ENCODE measurements around the gene ROBO1.
A peak's percentile ranks its signal among the peaks of the same experiment; 100 is the strongest.

The ROBO1 gene

DNA sequence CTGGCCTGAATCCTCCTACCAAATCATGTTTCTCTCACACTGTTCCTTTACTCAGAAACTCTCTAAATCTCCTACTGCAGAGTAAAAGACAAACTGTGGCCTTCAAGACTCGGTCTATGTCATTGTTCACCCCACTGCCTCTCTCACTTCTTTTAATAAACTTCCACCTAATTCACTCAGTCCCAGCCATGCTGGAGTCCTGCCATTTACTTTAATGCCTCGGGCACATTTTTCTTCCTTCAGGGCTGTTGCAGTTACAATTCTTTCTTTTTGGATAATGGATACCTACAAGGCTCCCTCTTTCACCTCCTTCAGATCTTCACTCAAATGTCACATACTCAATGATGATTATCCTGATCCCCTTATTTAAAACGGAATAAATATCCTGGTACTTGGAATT is 955.6 kb downstream of the ROBO1 start:
- no peaks in the 10 kb centered on the region for H3K36me3 ChIP-seq (ENCODE audit: control insufficient read depth, insufficient read depth, low read length)
- H3K4me3 ChIP-seq (ENCODE audit: low read depth, low read length), result no peak overlapping the region
- no peak overlapping the region for H3K27ac ChIP-seq (ENCODE audit: low read depth, low read length)
- H3K27me3 ChIP-seq (ENCODE audit: control insufficient read depth, insufficient read depth, low read length), result no peaks in the 10 kb centered on the region
- no peaks in the 10 kb centered on the region for H3K9me3 ChIP-seq (ENCODE audit: control insufficient read depth, insufficient read depth, low read length)
- peaks cover 3% of the 10 kb centered on the region; the same call in 1 of the 2 replicates for H3K4me1 ChIP-seq (ENCODE audit: control insufficient read depth, insufficient read depth, low read length)
- no peak overlapping the region for H3K9ac ChIP-seq (ENCODE audit: low read depth, low read length)

DNA sequence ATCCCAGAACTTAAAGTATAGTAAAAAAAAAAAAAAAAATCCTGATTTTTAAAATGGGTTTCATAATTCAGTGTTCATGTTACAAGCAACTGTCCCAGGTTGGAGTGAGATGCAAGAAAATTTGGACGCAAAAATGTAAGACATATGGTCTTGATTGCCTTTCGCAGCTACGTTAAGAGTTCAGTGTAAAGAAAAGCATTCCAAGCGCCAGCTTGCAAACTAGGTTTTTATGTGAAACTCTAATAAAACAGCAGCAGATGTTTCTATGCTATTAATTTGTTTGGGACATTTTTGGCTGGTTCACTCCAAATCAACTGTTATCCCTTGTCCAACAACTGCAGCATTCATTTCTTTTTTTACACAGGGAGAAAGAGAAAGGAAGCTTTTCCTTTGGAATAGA is 957.8 kb downstream of the ROBO1 start:
- Histone ChIP-seq H3K27me3 (ENCODE audit: control insufficient read depth, insufficient read depth, low read length) (no peaks in the 10 kb centered on the region), H3K4me3 (ENCODE audit: low read depth, low read length) (no peak overlapping the region), H3K9me3 (ENCODE audit: control insufficient read depth, insufficient read depth, low read length) (no peaks in the 10 kb centered on the region), H3K9ac (ENCODE audit: low read depth, low read length) (no peak overlapping the region), H3K4me1 (ENCODE audit: control insufficient read depth, insufficient read depth, low read length) (peaks cover 6% of the 10 kb centered on the region; the same call in 1 of the 2 replicates), H3K36me3 (ENCODE audit: control insufficient read depth, insufficient read depth, low read length) (no peaks in the 10 kb centered on the region), H3K27ac (ENCODE audit: low read depth, low read length) (no peak overlapping the region)

DNA sequence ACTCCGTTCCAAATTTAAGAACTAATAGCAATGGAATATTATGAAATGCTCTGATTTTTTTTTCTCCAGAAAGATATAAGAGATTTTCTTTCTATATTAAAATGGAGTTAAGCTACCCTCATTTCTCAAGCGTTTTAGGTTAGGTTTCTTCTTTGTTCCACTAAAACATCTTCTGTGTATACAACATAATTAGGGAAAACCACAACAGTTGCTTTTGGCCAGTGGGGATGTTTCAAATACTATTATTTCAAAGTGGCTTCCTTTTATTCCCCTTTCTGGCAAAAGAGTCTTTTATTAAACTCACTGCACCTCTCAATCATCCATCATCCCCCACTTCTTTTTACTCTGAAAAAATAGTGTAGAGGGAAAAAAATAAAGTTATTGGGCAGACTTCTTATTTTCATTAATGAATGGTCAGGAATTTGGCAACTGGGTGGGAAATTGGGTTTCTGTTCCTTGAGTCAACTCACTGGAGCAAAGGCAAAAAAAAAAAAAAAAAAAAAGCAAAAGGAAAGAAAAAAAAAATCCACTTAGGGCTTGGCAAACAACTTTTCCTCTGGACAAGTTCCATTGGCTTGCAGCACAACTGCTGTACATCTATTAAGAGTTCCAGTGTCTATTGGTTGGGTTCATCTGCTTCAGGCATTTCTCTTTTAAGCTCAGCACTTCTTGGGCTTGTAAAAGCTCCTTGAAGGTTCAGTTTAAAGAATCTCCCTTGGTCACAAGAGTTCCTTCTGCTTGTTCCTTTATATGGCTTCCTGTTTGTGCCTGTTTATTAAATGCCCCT is 963.4 kb downstream of the ROBO1 start:
- no peaks in the 10 kb centered on the region for H3K36me3 ChIP-seq (ENCODE audit: control insufficient read depth, insufficient read depth, low read length)
- H3K27me3 ChIP-seq (ENCODE audit: control insufficient read depth, insufficient read depth, low read length), result no peaks in the 10 kb centered on the region
- no peak overlapping the region for H3K4me3 ChIP-seq (ENCODE audit: low read depth, low read length)
- H3K4me1 ChIP-seq (ENCODE audit: control insufficient read depth, insufficient read depth, low read length), result peaks cover 28% of the 10 kb centered on the region
- no peak overlapping the region for H3K9ac ChIP-seq (ENCODE audit: low read depth, low read length)
- peak overlapping the region; percentile 26 for H3K27ac ChIP-seq (ENCODE audit: low read depth, low read length)
- H3K9me3 ChIP-seq (ENCODE audit: control insufficient read depth, insufficient read depth, low read length), result no peaks in the 10 kb centered on the region

DNA sequence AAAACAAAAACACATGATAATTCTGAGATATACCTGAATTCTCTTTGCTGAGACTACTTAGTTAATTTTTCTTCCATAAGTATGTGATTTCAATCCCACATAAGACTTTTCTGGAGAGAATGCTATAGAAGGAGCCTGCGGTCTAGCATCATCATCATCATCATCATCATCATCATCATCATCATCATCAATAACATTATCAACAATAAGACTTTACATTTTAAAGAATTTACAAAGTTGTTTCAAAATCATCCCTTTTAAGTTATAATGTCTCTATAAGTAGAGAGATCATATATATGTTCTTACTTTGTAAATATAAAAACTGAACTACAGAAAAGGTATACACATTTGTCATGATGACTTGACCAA is 965.3 kb downstream of the ROBO1 start:
- H3K4me3 ChIP-seq (ENCODE audit: low read depth, low read length), result no peak overlapping the region
- H3K9ac ChIP-seq (ENCODE audit: low read depth, low read length), result no peak overlapping the region
- H3K4me1 ChIP-seq (ENCODE audit: control insufficient read depth, insufficient read depth, low read length), result peaks cover 28% of the 10 kb centered on the region
- no peaks in the 10 kb centered on the region for H3K27me3 ChIP-seq (ENCODE audit: control insufficient read depth, insufficient read depth, low read length)
- H3K27ac ChIP-seq (ENCODE audit: low read depth, low read length), result peak overlapping the region; percentile 78
- H3K9me3 ChIP-seq (ENCODE audit: control insufficient read depth, insufficient read depth, low read length), result no peaks in the 10 kb centered on the region
- H3K36me3 ChIP-seq (ENCODE audit: control insufficient read depth, insufficient read depth, low read length), result no peaks in the 10 kb centered on the region

DNA sequence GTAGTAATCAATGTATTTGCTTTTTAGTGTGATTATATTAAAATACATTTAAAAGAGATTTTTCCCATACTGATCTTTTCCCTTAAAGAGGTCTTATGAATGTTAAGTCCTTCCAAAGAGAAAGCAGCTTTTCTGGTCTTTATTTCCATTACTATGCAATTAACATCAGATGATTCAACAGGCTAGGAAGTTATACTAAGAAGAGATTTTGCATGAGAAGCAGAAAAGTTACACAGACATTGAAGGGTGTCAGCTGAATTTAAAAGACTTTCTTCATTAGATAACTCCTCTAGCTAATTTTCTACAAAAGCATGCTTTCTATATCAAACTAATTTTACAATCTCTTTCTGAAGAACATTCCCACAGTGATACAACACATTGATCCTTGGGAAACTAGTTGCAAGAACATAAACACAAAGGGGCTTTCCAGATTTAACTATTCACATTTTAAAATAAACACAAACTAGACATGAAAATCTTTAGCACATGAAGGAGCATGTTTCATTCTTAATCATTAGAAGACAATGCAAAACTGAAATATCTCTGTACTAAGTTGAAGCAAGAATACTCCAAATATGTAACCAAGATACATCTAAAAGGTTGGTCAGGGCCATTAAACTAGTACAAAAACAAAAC is 965.8 kb downstream of the ROBO1 start:
- Histone ChIP-seq H3K36me3 (ENCODE audit: control insufficient read depth, insufficient read depth, low read length) (no peaks in the 10 kb centered on the region), H3K27ac (ENCODE audit: low read depth, low read length) (peak overlapping the region; percentile 78)

DNA sequence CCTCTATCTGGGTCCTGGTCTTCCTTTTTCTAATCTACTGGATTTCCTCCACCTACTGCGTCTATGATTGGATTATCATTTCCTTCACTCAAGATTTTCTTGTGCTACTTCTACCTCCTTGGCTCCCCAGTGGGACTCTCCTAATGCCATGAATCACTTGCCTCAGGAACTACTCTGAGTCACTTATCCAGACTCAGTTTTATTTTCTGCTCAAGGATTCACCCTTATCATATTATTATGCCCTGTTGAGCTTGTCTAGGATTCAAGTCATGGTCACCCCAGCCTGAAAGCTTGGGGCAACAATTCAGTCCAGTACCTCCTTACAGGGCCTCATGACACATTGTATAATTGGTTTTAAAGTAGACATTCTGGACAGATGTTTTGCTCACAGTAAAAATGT is 968.1 kb downstream of the ROBO1 start:
- Histone ChIP-seq H3K27me3 (ENCODE audit: control insufficient read depth, insufficient read depth, low read length) (no peaks in the 10 kb centered on the region), H3K9me3 (ENCODE audit: control insufficient read depth, insufficient read depth, low read length) (no peaks in the 10 kb centered on the region), H3K36me3 (ENCODE audit: control insufficient read depth, insufficient read depth, low read length) (no peaks in the 10 kb centered on the region), H3K4me1 (ENCODE audit: control insufficient read depth, insufficient read depth, low read length) (peaks cover 22% of the 10 kb centered on the region), H3K4me3 (ENCODE audit: low read depth, low read length) (no peak overlapping the region), H3K27ac (ENCODE audit: low read depth, low read length) (no peak overlapping the region), H3K9ac (ENCODE audit: low read depth, low read length) (no peak overlapping the region)

More for the DNA sequence above, 965.8 kb downstream of the ROBO1 start:
- Histone ChIP-seq H3K4me3 (ENCODE audit: low read depth, low read length) (peak overlapping the region; percentile 27; the same call in 1 of the 2 replicates), H3K9ac (ENCODE audit: low read depth, low read length) (peak overlapping the region; percentile 36; the same call in 1 of the 2 replicates), H3K9me3 (ENCODE audit: control insufficient read depth, insufficient read depth, low read length) (no peaks in the 10 kb centered on the region), H3K4me1 (ENCODE audit: control insufficient read depth, insufficient read depth, low read length) (peaks cover 28% of the 10 kb centered on the region), H3K27me3 (ENCODE audit: control insufficient read depth, insufficient read depth, low read length) (no peaks in the 10 kb centered on the region)

DNA sequence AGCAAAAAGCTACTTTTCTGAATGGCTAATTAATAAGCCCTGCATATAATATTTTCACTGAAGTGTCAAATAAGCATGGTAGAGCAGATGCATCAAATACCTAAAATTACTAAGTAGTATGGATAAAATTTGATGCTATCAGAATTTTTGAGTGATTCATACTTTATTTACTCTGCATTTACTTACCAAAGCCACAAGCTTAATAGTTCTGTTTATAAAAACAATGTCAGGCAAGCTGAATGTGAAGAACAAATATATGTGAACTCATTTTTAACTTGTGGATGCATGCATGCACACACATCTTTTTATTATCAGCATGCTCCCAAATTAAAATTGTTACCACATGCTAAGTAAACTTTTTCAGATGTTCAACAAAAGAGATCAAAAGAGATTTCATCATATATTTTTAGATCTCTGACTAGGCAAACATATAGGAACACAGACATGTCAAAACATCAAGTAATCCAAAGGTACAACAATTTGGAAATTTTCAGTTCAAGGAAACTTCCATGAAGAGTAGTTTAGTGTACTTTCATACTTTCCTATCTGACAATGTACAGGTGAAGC is 969.4 kb downstream of the ROBO1 start:
- H3K4me3 ChIP-seq (ENCODE audit: low read depth, low read length), result no peak overlapping the region
- no peaks in the 10 kb centered on the region for H3K9me3 ChIP-seq (ENCODE audit: control insufficient read depth, insufficient read depth, low read length)
- no peaks in the 10 kb centered on the region for H3K27me3 ChIP-seq (ENCODE audit: control insufficient read depth, insufficient read depth, low read length)
- no peaks in the 10 kb centered on the region for H3K36me3 ChIP-seq (ENCODE audit: control insufficient read depth, insufficient read depth, low read length)
- H3K4me1 ChIP-seq (ENCODE audit: control insufficient read depth, insufficient read depth, low read length), result peaks cover 18% of the 10 kb centered on the region
- no peak overlapping the region for H3K9ac ChIP-seq (ENCODE audit: low read depth, low read length)
- H3K27ac ChIP-seq (ENCODE audit: low read depth, low read length), result no peak overlapping the region

DNA sequence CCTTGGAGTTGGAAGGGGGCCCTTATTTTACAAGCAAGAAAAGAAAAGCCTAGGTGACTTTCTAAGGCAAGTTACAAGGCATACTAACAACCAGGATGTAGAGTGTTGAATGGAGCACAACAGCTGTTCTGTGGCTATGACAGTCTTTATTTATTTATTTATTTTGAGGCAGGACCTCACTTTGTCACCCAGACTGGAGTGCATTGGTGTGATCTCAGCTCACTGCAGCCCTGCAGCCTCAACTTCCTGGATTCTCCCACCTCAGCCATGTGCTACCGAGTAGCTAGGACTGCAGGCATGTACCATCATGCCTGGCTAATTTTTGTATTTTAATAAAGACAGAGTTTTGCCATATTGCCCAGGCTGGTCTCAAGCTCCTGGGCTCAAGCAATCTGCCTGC is 973.4 kb downstream of the ROBO1 start:
- Histone ChIP-seq H3K27ac (ENCODE audit: low read depth, low read length) (no peak overlapping the region), H3K9ac (ENCODE audit: low read depth, low read length) (no peak overlapping the region), H3K4me1 (ENCODE audit: control insufficient read depth, insufficient read depth, low read length) (peaks cover 8% of the 10 kb centered on the region), H3K4me3 (ENCODE audit: low read depth, low read length) (no peak overlapping the region), H3K36me3 (ENCODE audit: control insufficient read depth, insufficient read depth, low read length) (no peaks in the 10 kb centered on the region), H3K9me3 (ENCODE audit: control insufficient read depth, insufficient read depth, low read length) (no peaks in the 10 kb centered on the region), H3K27me3 (ENCODE audit: control insufficient read depth, insufficient read depth, low read length) (no peaks in the 10 kb centered on the region)

DNA sequence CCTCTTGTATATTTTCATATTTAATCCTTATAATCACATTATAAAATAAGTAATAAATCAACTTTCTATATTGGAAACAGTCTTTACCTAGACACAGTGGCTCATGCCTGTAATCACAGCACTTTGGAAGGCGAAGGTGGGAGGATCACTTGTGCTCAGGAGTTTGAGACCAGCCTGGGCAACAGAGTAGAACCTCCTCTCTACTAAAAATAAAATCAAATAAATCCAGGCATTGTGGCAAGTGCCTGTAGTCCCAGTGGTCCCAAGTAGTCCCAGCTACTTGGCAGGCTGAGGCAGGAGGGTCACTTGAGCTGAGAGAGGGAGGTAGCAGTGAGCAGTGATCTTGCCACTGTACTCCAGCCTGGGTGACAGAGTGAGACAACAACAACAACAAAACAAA is 975.1 kb downstream of the ROBO1 start:
- peaks cover 8% of the 10 kb centered on the region for H3K4me1 ChIP-seq (ENCODE audit: control insufficient read depth, insufficient read depth, low read length)

DNA sequence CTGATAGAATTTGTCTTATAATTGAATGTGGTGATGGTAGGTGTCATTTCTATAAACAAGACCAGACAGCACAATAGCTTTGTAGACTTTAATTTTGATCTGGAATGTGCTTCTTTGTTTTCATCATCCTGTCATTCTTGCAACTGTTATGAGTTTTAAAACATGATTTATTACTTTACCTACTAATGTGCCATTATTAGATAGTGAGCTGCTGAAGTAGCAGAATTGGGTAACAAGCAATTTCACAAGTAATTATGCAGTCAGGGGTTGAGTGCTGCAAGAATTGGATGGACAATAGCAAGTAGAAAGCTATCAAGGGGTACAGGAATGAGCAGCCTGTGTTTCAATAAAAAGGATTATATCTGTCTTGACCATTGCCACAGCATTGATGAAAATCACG is 975.6 kb downstream of the ROBO1 start:
- no peak overlapping the region for H3K9ac ChIP-seq (ENCODE audit: low read depth, low read length)
- H3K9me3 ChIP-seq (ENCODE audit: control insufficient read depth, insufficient read depth, low read length), result no peaks in the 10 kb centered on the region
- H3K36me3 ChIP-seq (ENCODE audit: control insufficient read depth, insufficient read depth, low read length), result no peaks in the 10 kb centered on the region
- no peaks in the 10 kb centered on the region for H3K27me3 ChIP-seq (ENCODE audit: control insufficient read depth, insufficient read depth, low read length)
- H3K4me1 ChIP-seq (ENCODE audit: control insufficient read depth, insufficient read depth, low read length), result peaks cover 8% of the 10 kb centered on the region
- no peak overlapping the region for H3K27ac ChIP-seq (ENCODE audit: low read depth, low read length)
- no peak overlapping the region for H3K4me3 ChIP-seq (ENCODE audit: low read depth, low read length)

More for the DNA sequence above, 975.1 kb downstream of the ROBO1 start:
- H3K9ac ChIP-seq (ENCODE audit: low read depth, low read length), result no peak overlapping the region
- no peaks in the 10 kb centered on the region for H3K9me3 ChIP-seq (ENCODE audit: control insufficient read depth, insufficient read depth, low read length)
- no peak overlapping the region for H3K27ac ChIP-seq (ENCODE audit: low read depth, low read length)
- H3K27me3 ChIP-seq (ENCODE audit: control insufficient read depth, insufficient read depth, low read length), result no peaks in the 10 kb centered on the region
- H3K36me3 ChIP-seq (ENCODE audit: control insufficient read depth, insufficient read depth, low read length), result no peaks in the 10 kb centered on the region
- H3K4me3 ChIP-seq (ENCODE audit: low read depth, low read length), result no peak overlapping the region

DNA sequence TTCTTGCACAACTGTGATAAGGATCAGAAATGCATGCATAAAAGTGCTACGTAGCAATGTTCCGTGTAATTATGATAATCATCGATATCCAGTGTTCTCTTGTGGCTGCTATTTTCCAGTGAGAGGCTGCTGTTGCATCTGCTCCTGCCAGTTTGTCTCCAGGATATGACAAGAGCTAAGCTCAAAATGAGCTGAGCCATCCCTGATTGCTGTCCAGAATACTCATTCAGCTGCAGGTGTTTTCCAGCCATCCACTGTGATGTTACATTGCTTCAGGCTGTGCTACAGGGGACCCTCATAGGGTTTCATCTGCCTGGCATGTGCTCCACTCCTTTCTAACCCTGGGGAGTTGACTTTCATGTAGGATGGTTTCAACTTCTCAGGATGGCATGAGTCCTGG is 976.0 kb downstream of the ROBO1 start:
- Histone ChIP-seq H3K36me3 (ENCODE audit: control insufficient read depth, insufficient read depth, low read length) (no peaks in the 10 kb centered on the region), H3K27me3 (ENCODE audit: control insufficient read depth, insufficient read depth, low read length) (no peaks in the 10 kb centered on the region), H3K4me1 (ENCODE audit: control insufficient read depth, insufficient read depth, low read length) (peaks cover 8% of the 10 kb centered on the region), H3K27ac (ENCODE audit: low read depth, low read length) (no peak overlapping the region), H3K4me3 (ENCODE audit: low read depth, low read length) (no peak overlapping the region), H3K9ac (ENCODE audit: low read depth, low read length) (no peak overlapping the region), H3K9me3 (ENCODE audit: control insufficient read depth, insufficient read depth, low read length) (no peaks in the 10 kb centered on the region)
